HG03066 (cell line): Measurements from ENCODE around the gene BBS4.

Source experiments
- ATAC-seq: cut with Tn5 transposase; IDR thresholded peaks from one replicate; pipeline ENCODE4 v1.9.1; 2021; ENCODE audit warnings: low read depth; ENCODE audit not compliant: unreplicated experiment

Gene BBS4

DNA sequence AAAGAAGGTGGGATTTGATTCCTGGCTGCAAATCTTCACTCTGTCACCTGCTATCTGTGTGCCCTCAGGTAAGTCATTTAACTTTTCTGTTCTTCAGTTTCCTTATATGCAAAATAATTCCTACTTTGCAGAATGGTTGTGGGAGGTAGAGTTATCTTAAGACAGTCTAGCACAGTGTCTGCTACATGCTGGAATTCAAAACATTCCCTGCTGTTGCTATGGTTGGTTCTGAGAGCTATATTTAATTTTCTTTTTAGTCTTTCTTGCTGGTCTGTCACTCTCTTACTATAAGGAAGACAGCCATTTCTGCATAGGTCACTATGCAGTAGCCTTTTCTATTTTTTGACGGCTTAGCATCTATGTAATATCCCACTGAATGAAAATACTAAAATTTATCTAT is 101.5 kb downstream of the BBS4 start:
- no peak for ATAC-seq
